GM18520 (cell line): ENCODE results near the gene EEF2K.

ENCODE experiments used
- ATAC-seq: cut with Tn5 transposase; IDR thresholded peaks from one replicate; pipeline ENCODE4 v1.9.1; 2021; ENCODE audit not compliant: unreplicated experiment

The EEF2K gene

GRCh38 chr16:22239131-22239805, 33.2 kb downstream of the EEF2K start:
- ATAC-seq = no peak

- ATAC-seq = no peak
These were observed 34.1 kb downstream of the EEF2K start for GRCh38 chr16:22240023-22240710.

DNA sequence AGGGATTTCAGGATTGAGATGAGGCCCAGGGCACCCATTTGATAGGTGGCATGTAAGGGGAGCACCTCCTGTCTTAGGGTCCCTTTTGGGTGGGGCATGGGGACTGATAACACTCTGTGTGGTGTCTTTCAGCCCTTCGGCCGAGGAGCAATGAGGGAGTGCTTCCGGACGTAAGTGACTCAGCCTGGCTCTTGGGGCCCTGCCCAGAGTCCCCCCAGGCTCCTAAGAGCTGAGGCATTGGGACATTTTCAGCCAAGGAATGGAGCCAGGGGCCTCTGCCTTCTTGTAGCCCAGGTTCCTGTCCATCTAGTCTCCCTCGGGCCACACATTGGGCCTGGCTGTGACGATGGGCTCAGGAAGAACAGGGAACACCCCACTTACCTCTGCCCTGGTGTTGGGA, 44.4 kb downstream of the EEF2K start:
- ATAC-seq = no peak

DNA sequence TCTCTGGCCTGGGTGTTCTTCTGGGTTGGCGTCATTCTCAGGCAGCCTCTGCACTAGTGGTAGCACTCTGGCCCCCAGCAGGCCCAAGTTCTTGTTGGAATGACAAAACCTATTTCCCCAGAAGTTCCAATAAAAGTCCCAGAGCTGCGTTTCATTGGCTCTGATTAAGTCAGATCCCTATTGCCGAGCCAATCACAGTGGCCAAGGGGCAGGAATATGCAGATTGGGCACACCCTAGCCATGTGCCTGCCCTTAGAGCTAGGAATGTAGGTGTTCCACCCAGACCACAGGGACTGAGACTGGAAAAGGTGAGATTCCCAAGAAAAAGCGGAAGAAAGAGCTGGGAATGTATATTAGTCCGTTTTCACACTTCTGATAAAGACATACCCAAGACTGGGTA, 46.2 kb downstream of the EEF2K start:
- ATAC-seq = no peak

GRCh38 chr16:22253272-22253671, 47.2 kb downstream of the EEF2K start:
- ATAC-seq = no peak

DNA sequence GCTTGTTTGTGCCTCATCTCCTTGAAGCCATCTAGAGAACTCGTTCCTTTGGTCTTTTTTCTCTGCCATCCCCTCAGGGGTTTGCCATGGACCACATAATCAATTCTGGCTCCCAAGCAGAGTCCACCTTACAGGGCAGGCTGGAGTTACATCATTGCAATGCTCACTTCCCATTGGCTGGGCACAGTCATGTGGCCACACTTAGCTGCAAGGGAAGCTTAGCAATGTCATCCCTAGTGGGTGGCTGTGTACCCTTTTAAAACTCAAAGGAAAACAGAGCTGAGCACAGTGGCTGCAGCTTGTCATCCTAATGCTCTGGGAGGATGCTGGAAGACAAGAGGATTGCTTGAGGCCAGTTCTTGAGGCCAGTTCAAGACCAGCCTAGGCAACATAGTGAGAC, 49.3 kb downstream of the EEF2K start:
- ATAC-seq = no peak

GRCh38 chr16:22257440-22257839, 51.4 kb downstream of the EEF2K start:
- ATAC-seq = no peak

DNA sequence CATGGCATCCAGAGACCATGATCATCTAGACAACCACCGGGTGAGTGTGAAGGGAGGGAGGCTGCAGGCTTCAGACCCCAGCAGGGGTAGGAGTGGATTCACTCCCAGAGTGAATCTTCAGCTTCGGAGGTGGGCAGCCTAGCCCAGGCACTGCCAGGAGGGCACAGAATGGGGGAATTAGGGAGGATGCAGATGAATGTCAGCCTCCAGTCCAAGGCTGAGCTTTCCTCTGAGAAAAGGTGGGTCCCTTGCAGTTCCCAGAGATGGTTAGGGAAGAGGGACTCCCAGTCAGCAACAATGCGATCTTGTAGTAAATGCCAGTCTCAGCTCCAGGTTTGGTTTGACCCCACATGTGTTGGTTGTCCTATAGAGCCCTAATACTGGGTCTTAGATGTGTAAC, 54.4 kb downstream of the EEF2K start:
- ATAC-seq = no peak

- ATAC-seq = no peak
These were observed 56.4 kb downstream of the EEF2K start for GRCh38 chr16:22262460-22262859.

- ATAC-seq = no peak
These were observed 58.7 kb downstream of the EEF2K start for GRCh38 chr16:22264786-22265185.

- no peak for ATAC-seq
These were observed 59.3 kb downstream of the EEF2K start for GRCh38 chr16:22265351-22265750.

DNA sequence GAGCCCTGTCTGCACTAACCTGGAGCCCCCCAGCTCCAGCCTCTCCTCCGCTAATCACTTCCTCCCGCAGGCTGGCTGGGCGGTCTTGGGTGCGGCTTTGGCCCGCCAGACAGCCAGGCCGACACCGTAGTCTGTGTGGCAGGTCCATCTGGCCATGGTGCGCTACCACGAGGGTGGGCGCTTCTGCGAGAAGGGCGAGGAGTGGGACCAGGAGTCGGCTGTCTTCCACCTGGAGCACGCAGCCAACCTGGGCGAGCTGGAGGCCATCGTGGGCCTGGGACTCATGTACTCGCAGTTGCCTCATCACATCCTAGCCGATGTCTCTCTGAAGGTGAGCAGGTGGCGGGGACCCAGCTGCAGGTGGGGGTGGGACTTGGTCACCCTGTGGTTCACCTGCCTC, 60.5 kb downstream of the EEF2K start:
- no peak for ATAC-seq

DNA sequence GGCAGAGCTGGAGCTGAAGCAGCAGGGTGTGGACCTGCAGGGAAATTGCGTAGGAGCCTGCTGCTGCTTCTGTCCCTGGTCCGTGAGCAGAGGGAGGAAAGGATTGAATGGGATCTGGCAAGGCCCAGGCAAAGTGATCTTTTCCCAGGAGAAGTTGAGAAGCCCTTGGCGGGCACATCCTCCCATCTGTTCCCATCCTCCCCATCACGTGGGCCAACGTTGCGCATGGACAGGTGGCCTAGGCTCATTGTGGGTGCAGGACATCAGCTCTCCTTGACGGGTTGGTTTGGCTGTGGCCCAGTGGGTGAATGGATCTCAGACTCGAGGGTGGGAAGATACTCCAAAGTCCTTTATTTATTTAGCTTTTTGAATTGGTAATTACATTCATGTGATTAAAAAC, 61.7 kb downstream of the EEF2K start:
- ATAC-seq = no peak

- ATAC-seq = no peak
These were observed 64.4 kb downstream of the EEF2K start for GRCh38 chr16:22270525-22270924.

- no peak for ATAC-seq
These were observed 67.0 kb downstream of the EEF2K start for GRCh38 chr16:22272870-22273650.

GRCh38 chr16:22274916-22275315, 68.8 kb downstream of the EEF2K start:
- ATAC-seq = no peak

- no peak for ATAC-seq
These were observed 72.6 kb downstream of the EEF2K start for GRCh38 chr16:22278441-22279230.

DNA sequence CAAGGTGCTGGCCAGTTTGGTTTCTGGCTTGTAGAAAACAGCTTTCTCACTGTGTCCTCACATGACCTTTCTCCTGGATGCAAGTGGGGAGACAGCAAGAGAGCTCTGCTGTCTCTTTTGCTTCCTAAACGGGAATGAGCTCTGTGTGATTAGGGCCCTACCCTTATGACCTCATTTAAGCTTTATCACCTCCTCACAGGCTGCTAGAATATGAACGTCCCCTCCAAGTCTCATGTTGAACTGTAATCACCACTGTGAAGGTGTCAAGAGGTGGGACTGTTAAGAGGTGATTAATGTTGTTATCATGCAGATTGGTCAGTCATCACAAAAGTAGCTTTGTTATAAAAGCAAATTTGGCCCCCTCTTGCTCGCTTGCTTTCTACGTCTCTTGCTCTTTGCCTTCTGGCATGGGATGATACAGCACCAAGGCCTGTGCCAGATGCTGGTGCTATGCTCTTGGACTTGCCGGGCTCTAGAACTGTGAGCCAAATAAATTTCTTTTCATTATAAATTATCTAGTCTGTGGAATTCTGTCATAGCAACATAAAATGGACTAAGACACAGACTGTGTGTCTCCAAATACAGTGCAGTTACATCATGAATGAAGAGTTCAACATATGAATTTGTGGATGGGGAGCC, 76.3 kb downstream of the EEF2K start:
- no peak for ATAC-seq

GRCh38 chr16:22284637-22285036, 78.6 kb downstream of the EEF2K start:
- ATAC-seq = no peak

GRCh38 chr16:22285080-22285479, 79.0 kb downstream of the EEF2K start:
- ATAC-seq = no peak

DNA sequence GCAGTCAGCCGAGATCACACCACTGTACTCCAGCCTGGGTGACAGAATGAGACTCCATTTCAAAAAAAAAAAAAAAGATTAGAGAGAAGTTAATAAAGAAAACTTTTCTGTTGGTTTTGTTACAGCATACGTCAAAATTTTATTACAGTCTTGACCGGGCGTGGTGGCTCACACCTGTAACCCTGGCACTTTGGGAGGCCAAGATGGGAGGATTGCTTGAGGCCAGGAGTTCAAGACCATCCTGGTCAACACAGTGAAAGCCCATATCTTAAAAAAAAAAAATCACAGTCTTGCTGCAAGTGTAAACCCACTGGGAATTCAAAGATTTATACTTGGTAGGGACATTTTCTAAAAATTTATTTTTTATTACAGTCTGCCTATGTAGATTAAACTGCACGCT, 84.9 kb downstream of the EEF2K start:
- no peak for ATAC-seq
